ENCODE measurements around the gene KIF20A. TPM values are rescaled to one million over a fixed set of nuclear protein-coding genes. Genes with fewer than 3 reads are reported as not detected.

KIF20A gene
- total RNA-seq (2021; fragmentation: NEBNext Ultra II Directional; extraction: Animal tissue kit (Norgen Biotek cat#: 25700)), result 10 to 100 TPM; 32.8 to 83.9 (median 79.4) TPM
- long read RNA-seq, transcript KIF20A-201 (19 exons, 3,201 nt), result major isoform, 26 of 38 reads
- long read RNA-seq, partial matches to known transcripts, result 10 of 38 reads
- long read RNA-seq, other reads (novel, unspliced or antisense), result 2 of 38 reads

DNA sequence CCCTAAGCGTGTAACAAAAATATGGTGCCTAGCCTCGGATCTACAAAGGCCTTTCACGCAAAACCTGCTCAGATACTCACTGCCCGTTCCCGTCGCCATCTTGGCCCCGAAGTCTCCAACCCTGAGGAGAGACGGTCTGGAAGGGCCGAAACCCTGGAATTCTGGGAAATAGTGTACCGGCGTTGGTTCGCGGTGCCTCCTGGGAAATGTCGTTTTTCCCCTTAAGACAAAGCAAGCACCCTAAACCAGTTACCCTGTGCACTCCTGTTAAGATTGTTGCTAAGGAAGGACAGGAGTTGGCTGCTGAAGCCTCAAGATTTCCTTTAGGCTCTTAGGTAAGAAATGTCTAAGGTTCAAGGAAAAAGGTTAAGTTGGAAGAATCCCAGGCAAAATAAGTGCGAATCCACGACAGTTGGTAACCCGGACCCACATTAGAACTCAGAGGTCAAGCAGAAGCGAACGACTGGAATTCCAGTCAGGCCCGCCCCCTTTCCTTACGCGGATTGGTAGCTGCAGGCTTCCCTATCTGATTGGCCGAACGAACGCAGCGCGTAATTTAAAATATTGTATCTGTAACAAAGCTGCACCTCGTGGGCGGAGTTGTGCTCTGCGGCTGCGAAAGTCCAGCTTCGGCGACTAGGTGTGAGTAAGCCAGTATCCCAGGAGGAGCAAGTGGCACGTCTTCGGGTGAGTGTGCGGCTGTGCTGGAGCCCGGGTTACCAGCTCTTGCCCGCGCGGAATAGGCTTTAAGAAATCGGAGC lies at the start of gene KIF20A, which contains the start of gene BRD8:
TSS of gene KIF20A (plus strand) at position 597 of the 761 bp plus-strand sequence. CDS start 569 bp downstream, outside the sequence.
TSS of gene BRD8 (minus strand) at position 115 of the 761 bp plus-strand sequence. CDS start at position 99, 16 bp downstream.
- TF ChIP-seq, protein P1, sequence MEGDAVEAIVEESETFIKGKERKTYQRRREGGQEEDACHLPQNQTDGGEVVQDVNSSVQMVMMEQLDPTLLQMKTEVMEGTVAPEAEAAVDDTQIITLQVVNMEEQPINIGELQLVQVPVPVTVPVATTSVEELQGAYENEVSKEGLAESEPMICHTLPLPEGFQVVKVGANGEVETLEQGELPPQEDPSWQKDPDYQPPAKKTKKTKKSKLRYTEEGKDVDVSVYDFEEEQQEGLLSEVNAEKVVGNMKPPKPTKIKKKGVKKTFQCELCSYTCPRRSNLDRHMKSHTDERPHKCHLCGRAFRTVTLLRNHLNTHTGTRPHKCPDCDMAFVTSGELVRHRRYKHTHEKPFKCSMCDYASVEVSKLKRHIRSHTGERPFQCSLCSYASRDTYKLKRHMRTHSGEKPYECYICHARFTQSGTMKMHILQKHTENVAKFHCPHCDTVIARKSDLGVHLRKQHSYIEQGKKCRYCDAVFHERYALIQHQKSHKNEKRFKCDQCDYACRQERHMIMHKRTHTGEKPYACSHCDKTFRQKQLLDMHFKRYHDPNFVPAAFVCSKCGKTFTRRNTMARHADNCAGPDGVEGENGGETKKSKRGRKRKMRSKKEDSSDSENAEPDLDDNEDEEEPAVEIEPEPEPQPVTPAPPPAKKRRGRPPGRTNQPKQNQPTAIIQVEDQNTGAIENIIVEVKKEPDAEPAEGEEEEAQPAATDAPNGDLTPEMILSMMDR (IDR thresholded peaks at IDR 0.05), result no peak
- DNase-seq, result peak; percentile 98
- H3K4me1 Mint-ChIP-seq (ENCODE audit: low read depth), result peaks cover 25% of the 10 kb centered on the region
- peaks cover 13% of the 10 kb centered on the region; the same call in 1 of the 2 replicates for H3K36me3 Mint-ChIP-seq (ENCODE audit: low read depth)
- H3K4me3 Mint-ChIP-seq, result no peak within 1 kb of the TSS
- peaks cover 1% of the 10 kb centered on the region for H3K27me3 Mint-ChIP-seq (ENCODE audit: insufficient read depth)
- H3K27ac Mint-ChIP-seq, result no peak within 1 kb of the TSS; the same call in 1 of the 2 replicates
- no peaks in the 10 kb centered on the region for H3K9me3 Mint-ChIP-seq

DNA sequence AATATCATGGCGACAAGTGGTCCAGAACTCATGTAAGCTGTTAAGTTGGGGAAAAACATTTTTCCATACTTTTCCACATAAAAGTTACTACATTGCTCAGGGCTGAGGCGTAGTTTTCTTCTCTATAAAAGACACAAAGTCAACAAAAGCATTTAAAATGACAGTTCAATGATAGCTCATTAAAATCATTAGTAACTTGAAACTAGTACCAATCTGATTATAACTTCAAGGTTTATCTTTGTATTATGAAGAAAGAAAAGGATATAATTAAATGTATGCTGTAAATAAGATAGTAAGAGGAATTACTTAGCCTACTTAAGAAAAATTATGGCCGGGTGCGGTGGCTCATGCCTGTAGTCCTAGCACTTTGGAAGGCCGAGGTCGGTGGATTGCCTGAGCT lies 49.6 kb upstream of the KIF20A start:
- Mint-ChIP-seq H3K27me3 (ENCODE audit: insufficient read depth) (peaks cover 5% of the 10 kb centered on the region), H3K9me3 (no peaks in the 10 kb centered on the region), H3K4me3 (no peak overlapping the region), H3K4me1 (ENCODE audit: low read depth) (peaks cover 13% of the 10 kb centered on the region; the same call in 1 of the 2 replicates), H3K36me3 (ENCODE audit: low read depth) (no peaks in the 10 kb centered on the region), H3K27ac (no peak overlapping the region)
- DNase-seq, result no peak
- TF ChIP-seq, protein P1 (IDR thresholded peaks at IDR 0.05), result no peak

DNA sequence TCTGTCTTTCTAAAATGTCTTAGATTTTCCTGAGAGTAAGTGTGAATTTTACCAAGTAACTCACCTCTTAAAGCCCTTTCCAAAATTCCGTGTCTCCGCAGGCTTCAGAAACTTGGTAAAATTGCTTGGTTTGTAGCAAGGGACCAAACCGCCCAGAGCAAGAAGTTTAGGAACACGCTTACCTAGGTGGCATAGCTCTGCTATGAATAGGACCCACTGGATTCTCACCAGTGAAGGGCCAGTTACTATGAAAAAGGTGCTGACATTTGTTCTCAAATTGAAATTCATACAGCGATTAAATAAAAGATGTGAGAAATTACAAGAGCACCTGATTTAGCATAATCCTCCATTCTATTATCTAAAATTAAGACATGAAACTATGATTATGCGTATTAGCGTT lies 46.4 kb upstream of the KIF20A start:
- DNase-seq, result no peak
- Mint-ChIP-seq H3K4me1 (ENCODE audit: low read depth) (peaks cover 13% of the 10 kb centered on the region; the same call in 1 of the 2 replicates), H3K27ac (no peak overlapping the region), H3K27me3 (ENCODE audit: insufficient read depth) (peaks cover 4% of the 10 kb centered on the region), H3K4me3 (peak overlapping the region; percentile 87; the same call in 1 of the 2 replicates), H3K9me3 (no peaks in the 10 kb centered on the region), H3K36me3 (ENCODE audit: low read depth) (no peaks in the 10 kb centered on the region)
- TF ChIP-seq, protein P1 (IDR thresholded peaks at IDR 0.05), result no peak

DNA sequence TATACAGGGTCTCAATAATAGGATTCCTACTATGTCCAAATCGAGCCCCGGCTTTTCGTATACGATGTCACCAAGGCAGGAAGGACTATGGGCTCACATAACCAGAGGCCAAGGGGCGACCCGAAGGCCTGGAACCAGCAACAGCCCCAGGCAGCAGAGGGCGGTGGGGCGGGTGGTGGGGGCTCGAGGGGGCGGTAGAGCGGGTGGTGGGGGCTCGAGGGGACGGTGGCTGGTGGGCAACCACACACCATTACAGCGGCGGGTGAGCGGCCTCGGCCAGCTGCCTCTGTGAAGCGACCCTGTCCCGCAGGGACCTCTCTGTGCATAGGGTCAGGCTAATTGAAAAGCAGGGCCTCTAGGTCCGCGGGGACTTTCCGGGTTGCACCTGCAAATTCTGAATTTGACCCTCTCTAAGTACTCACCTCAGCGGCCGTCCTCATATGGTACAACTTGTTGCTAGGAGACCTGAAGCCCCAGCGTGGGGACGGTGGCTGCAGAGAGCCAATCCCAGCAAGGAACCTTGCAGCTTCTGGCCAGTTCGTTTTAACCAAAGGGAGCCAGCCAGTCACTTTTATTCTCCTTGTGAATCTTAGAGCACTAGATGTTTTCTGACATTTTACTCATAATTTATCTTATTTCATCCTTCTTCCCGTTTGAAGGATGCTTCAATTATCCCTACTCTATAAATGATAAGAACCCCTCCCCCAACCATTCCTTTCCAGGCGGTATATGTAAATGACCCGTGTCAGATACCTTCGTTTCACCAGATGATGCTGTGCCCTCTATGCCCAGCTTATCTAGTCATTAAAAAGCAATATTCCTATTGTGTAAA lies 39.7 kb upstream of the KIF20A start, which contains the start of gene NME5:
TSS of gene NME5 (minus strand) at position 480 of the 832 bp plus-strand sequence. CDS start 648 bp downstream, outside the sequence.
- no peaks in the 10 kb centered on the region for H3K36me3 Mint-ChIP-seq (ENCODE audit: low read depth)

DNA sequence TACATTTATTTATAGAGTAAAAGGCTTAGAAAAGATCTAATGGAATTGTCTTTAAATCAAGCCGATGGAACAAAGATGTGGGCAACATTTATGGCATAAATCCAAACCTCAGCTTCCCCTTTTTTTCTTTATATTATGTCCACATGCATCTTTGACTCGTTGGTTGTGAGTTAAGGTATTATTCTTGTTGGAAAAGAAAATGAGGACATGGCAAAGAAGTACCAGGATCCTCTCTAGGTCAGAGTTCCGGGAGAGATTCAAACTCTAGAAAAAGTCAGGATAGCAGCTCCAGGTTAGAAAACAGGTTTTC lies 39.2 kb upstream of the KIF20A start:
- TF ChIP-seq, protein P1 (IDR thresholded peaks at IDR 0.05), result no peak
- no peaks in the 10 kb centered on the region; the same call in 1 of the 2 replicates for H3K27me3 Mint-ChIP-seq (ENCODE audit: insufficient read depth)
- H3K4me3 Mint-ChIP-seq, result peak overlapping the region; percentile 72; the same call in 1 of the 2 replicates
- no peaks in the 10 kb centered on the region for H3K36me3 Mint-ChIP-seq (ENCODE audit: low read depth)
- H3K27ac Mint-ChIP-seq, result no peak overlapping the region
- DNase-seq, result no peak
- no peaks in the 10 kb centered on the region for H3K4me1 Mint-ChIP-seq (ENCODE audit: low read depth)
- no peaks in the 10 kb centered on the region for H3K9me3 Mint-ChIP-seq

More for the DNA sequence above, 39.7 kb upstream of the KIF20A start, which contains the start of gene NME5:
- H3K27me3 Mint-ChIP-seq (ENCODE audit: insufficient read depth), result no peaks in the 10 kb centered on the region; the same call in 1 of the 2 replicates
- H3K4me1 Mint-ChIP-seq (ENCODE audit: low read depth), result no peaks in the 10 kb centered on the region
- peak; percentile 1 for DNase-seq
- no peaks in the 10 kb centered on the region for H3K9me3 Mint-ChIP-seq
- no peak within 1 kb of the TSS for H3K27ac Mint-ChIP-seq
- TF ChIP-seq, protein P1 (IDR thresholded peaks at IDR 0.05), result no peak
- peak within 1 kb of the TSS; percentile 72 for H3K4me3 Mint-ChIP-seq

Measured in HFFc6 (cell line).